HCT116 (cell line): ENCODE results near the gene KLHL6. TPM values are rescaled to one million over a fixed set of nuclear protein-coding genes. Genes with fewer than 3 reads are reported as not detected.

ENCODE experiments used
- ATAC-seq: fragments of 200-7000 bp; cut with Tn5 transposase; 2 replicates; pipeline ENCODE4 v1.9.1; 2020; ENCODE audit warnings: mild to moderate bottlenecking, moderate library complexity
- BruUV-seq: library from RNA; stranded (reverse); fragments of 400-500 nt; replicated peaks from 2 replicates; lab custom pipeline; 2021; lab: Mats Ljungman, UMichigan
- CTCF ChIA-PET: fragments of 300-600 bp; sonication (Branson Sonifier 250); formaldehyde crosslinking; loops from one replicate; lab custom pipeline; 2021; ENCODE audit warnings: antibody characterized with exemption; lab: Charles Lee
- POLR2A ChIA-PET: fragments of 300-600, 350-600 bp; sonication (Branson Sonifier 250); formaldehyde crosslinking; loops from one replicate; lab custom pipeline; 2021; ENCODE audit warnings: antibody characterized with exemption; lab: Charles Lee
- RAD21 ChIA-PET, 2 experiments: fragments of 300-600 bp; sonication (Branson Sonifier 250); formaldehyde crosslinking; loops; one replicate each; lab custom pipeline; 2023; ENCODE audit warnings: low total read pairs in 2 of 2; ENCODE audit not compliant: uncharacterized antibody in 2 of 2, unreplicated experiment in 2 of 2, low non-redundant PET in 1 of 2; lab: Charles Lee
- DNase-seq: peaks from one replicate; pipeline ENCODE4 v3.0.0-alpha.2; 2010; ENCODE audit warnings: low read depth, low spot score
- H2AFZ ChIP-seq: fragments of 200-600 bp; shearing (Covaris generic), sonication (generic); 2 replicates; pipeline ENCODE4 v1.6.1; 2017; ENCODE audit warnings: low read depth, mixed run types, mixed read lengths, antibody characterized with exemption, low read length; ENCODE audit not compliant: poor library complexity, severe bottlenecking
- H3K27ac ChIP-seq: 2 replicates; pipeline ENCODE4 v1.5.1; 2012; ENCODE audit warnings: low read depth, low read length
- H3K27me3 ChIP-seq: fragments of 200-600 bp; sonication (generic); 2 replicates; pipeline ENCODE4 v1.6.1; 2016; ENCODE audit warnings: mixed run types, low read length, mixed read lengths; ENCODE audit not compliant: insufficient read depth
- H3K36me3 ChIP-seq, 2 experiments: fragments of 200-500 bp in 1 of 2; fragments of 200-600 bp in 1 of 2; sonication (Bioruptor generic) in 1 of 2; sonication (generic) in 1 of 2; 2 replicates each; pipeline versions ENCODE4 v1.5.1 to v1.6.1; 2014 to 2016; ENCODE audit warnings: low read length in 2 of 2, inconsistent platforms in 1 of 2, mixed read lengths in 1 of 2, mixed run types in 1 of 2; ENCODE audit not compliant: insufficient read depth in 2 of 2, control insufficient read depth in 1 of 2
- H3K4me1 ChIP-seq, 2 experiments: fragments of 200-600 bp in 1 of 2; sonication (generic) in 1 of 2; 2 replicates each; pipeline versions ENCODE4 v1.5.1 to v1.6.1; 2012 to 2017; ENCODE audit warnings: low read length in 2 of 2, inconsistent platforms in 1 of 2, mild to moderate bottlenecking in 1 of 2, mixed read lengths in 1 of 2, mixed run types in 1 of 2, moderate library complexity in 1 of 2; ENCODE audit not compliant: insufficient read depth in 2 of 2, control insufficient read depth in 1 of 2
- H3K4me2 ChIP-seq: fragments of 200-600 bp; sonication (generic); 2 replicates; pipeline ENCODE4 v1.6.1; 2017; ENCODE audit warnings: mixed run types, low read length, mixed read lengths
- H3K4me3 ChIP-seq, 2 experiments: fragments of 200-600 bp in 1 of 2; sonication (generic) in 1 of 2; replicated peaks in 1 of 2; 2 replicates each; pipeline ENCODE4 v1.5.1; 2011 to 2016; ENCODE audit warnings: low read length in 2 of 2, control low read depth in 1 of 2, low read depth in 1 of 2, mild to moderate bottlenecking in 1 of 2, mixed read lengths in 1 of 2, mixed run types in 1 of 2
- H3K79me2 ChIP-seq: fragments of 200-600 bp; sonication (generic); 2 replicates; pipeline ENCODE4 v1.6.1; 2017; ENCODE audit warnings: mild to moderate bottlenecking, mixed run types, low read length, moderate library complexity, mixed read lengths; ENCODE audit not compliant: insufficient read depth
- H3K9ac ChIP-seq: fragments of 200-600 bp; sonication (generic); 2 replicates; pipeline ENCODE4 v1.6.1; 2016; ENCODE audit warnings: low read length, mixed read lengths
- H3K9me2 ChIP-seq: fragments of 200-600 bp; sonication (generic), shearing (Covaris generic); 2 replicates; pipeline ENCODE4 v1.6.1; 2017; ENCODE audit warnings: mixed run types, mild to moderate bottlenecking, moderate library complexity; ENCODE audit not compliant: insufficient read depth
- H3K9me3 ChIP-seq, 2 experiments: fragments of 200-500 bp in 1 of 2; fragments of 200-600 bp in 1 of 2; sonication (Bioruptor generic) in 1 of 2; sonication (generic) in 1 of 2; 2 replicates each; pipeline ENCODE4 v1.6.1; 2014 to 2017; ENCODE audit warnings: low read length in 2 of 2, mixed read lengths in 2 of 2, inconsistent platforms in 1 of 2, low read depth in 1 of 2, mild to moderate bottlenecking in 1 of 2, mixed run types in 1 of 2, moderate library complexity in 1 of 2; ENCODE audit not compliant: control insufficient read depth in 1 of 2, insufficient read depth in 1 of 2
- H4K20me1 ChIP-seq: fragments of 200-600 bp; sonication (generic), shearing (Covaris generic); 2 replicates; pipeline ENCODE4 v1.6.1; 2017; ENCODE audit warnings: mixed run types, mild to moderate bottlenecking, moderate library complexity; ENCODE audit not compliant: insufficient read depth
- ATF3 ChIP-seq: IDR thresholded peaks from 2 replicates; pipeline ENCODE4 v1.6.1; 2012
- CBX3 ChIP-seq: IDR thresholded peaks from 2 replicates; pipeline ENCODE4 v1.6.1; 2012; ENCODE audit warnings: low read depth
- EGR1 ChIP-seq: IDR thresholded peaks from 2 replicates; pipeline ENCODE4 v1.6.1; 2012; ENCODE audit warnings: low read depth
- ELF1 ChIP-seq: IDR thresholded peaks from 2 replicates; pipeline ENCODE4 v1.6.1; 2012; ENCODE audit warnings: low read depth, borderline replicate concordance
- EZH2 ChIP-seq: fragments of 200-600 bp; sonication (generic); IDR thresholded peaks from 2 replicates; pipeline ENCODE4 v1.6.1; 2017; ENCODE audit warnings: antibody characterized with exemption, mixed run types
- EZH2phosphoT487 ChIP-seq: fragments of 200-600 bp; IDR thresholded peaks from 2 replicates; pipeline ENCODE4 v1.6.1; 2018; ENCODE audit warnings: antibody characterized with exemption, borderline replicate concordance
- FOSL1 ChIP-seq: IDR thresholded peaks from 2 replicates; pipeline ENCODE4 v1.6.1; 2012; ENCODE audit warnings: low read depth
- JUND ChIP-seq: IDR thresholded peaks from 2 replicates; pipeline ENCODE4 v1.6.1; 2012
- POLR2A ChIP-seq: IDR thresholded peaks from 2 replicates; pipeline ENCODE4 v1.7.0; 2011; ENCODE audit warnings: borderline replicate concordance; ENCODE audit not compliant: insufficient read depth, insufficient read length; ENCODE audit errors: extremely low read depth
- RAD21 ChIP-seq: IDR thresholded peaks from 2 replicates; pipeline ENCODE4 v1.6.1; 2012; ENCODE audit warnings: low read depth, mild to moderate bottlenecking
- SIN3A ChIP-seq: IDR thresholded peaks from 2 replicates; pipeline ENCODE4 v1.6.1; 2012; ENCODE audit warnings: low read depth
- SRF ChIP-seq: IDR thresholded peaks from 2 replicates; pipeline ENCODE4 v1.6.1; 2012; ENCODE audit warnings: low read depth
- YY1 ChIP-seq: IDR thresholded peaks from 2 replicates; pipeline ENCODE4 v1.6.1; 2011; ENCODE audit warnings: low read length, low read depth, moderate library complexity, mild to moderate bottlenecking; ENCODE audit not compliant: insufficient replicate concordance; ENCODE audit errors: extremely low read depth
- ZFX ChIP-seq: fragments of 450-650 bp; IDR thresholded peaks from 2 replicates; pipeline ENCODE4 v1.6.1; 2017
- ZNF274 ChIP-seq: fragments of 200-500 bp; sonication (Bioruptor generic); IDR thresholded peaks from 2 replicates; pipeline ENCODE4 v1.6.1; 2014; ENCODE audit warnings: mild to moderate bottlenecking, low read depth, low read length, inconsistent platforms
- intact Hi-C: fragments of 100-400 bp; cut with micrococcal nuclease; formaldehyde crosslinking; loops from 2 replicates; pipeline ENCODE4 v1.10.0; 2022
- total RNA-seq: library from RNA; stranded (reverse); gene quantifications from one replicate; pipeline ENCODE4 v1.2.1, GENCODE V29; 2021; ENCODE audit not compliant: unreplicated experiment

The KLHL6 gene
- total RNA-seq, 1 experiment from 2014 or later: 0.15 TPM

- no peaks in the 10 kb centered on the region for H3K9me2 ChIP-seq
- no peak overlapping the region for H3K4me3 ChIP-seq
- CTCF ChIA-PET: no interaction called here
- intact Hi-C loops: no loop called here
- H2AFZ ChIP-seq: no peak overlapping the region
- TF ChIP-seq EGR1 (no peak), CBX3 (no peak), POLR2A (no peak), SIN3A (no peak), YY1 (no peak), FOSL1 (no peak), EZH2phosphoT487 (no peak), ZFX (no peak), ZNF274 (no peak)
- TF ChIP-seq, all 23 proteins: peak for 0
- DNase-seq (no peak), ATAC-seq (no peak)
- POLR2A ChIA-PET: no interaction called here
- Histone ChIP-seq H3K36me3 (no peaks in the 10 kb centered on the region), H4K20me1 (no peaks in the 10 kb centered on the region), H3K9me3 (no peaks in the 10 kb centered on the region), H3K4me1 (no peaks in the 10 kb centered on the region), H3K27ac (no peak overlapping the region), H3K9ac (no peak overlapping the region), H3K4me2 (no peak overlapping the region), H3K27me3 (no peaks in the 10 kb centered on the region), H3K79me2 (no peaks in the 10 kb centered on the region)
- BruUV-seq: no TSS peak
- RAD21 ChIA-PET: no interaction called here
These were observed 14.8 kb downstream of the KLHL6 start for GRCh38 chr3:183540501-183541234.

- H3K27me3 ChIP-seq: no peaks in the 10 kb centered on the region
- no peak overlapping the region for H2AFZ ChIP-seq
- no TSS peak for BruUV-seq
- ChIA-PET POLR2A (no interaction called here), CTCF (no interaction called here), RAD21 (no interaction called here)
- no peak overlapping the region for H3K4me3 ChIP-seq
- no peaks in the 10 kb centered on the region for H3K79me2 ChIP-seq
- H3K9me3 ChIP-seq: no peaks in the 10 kb centered on the region
- H3K4me2 ChIP-seq: no peak overlapping the region
- H3K36me3 ChIP-seq: no peaks in the 10 kb centered on the region
- no peak for DNase-seq
- H3K4me1 ChIP-seq: no peaks in the 10 kb centered on the region
- no peaks in the 10 kb centered on the region for H4K20me1 ChIP-seq
- no peak overlapping the region for H3K9ac ChIP-seq
- no peaks in the 10 kb centered on the region for H3K9me2 ChIP-seq
- no peak for ATAC-seq
- intact Hi-C loops: no loop called here
- H3K27ac ChIP-seq: no peak overlapping the region
- TF ChIP-seq JUND (no peak), POLR2A (no peak), SRF (no peak), ELF1 (no peak), EZH2phosphoT487 (no peak), FOSL1 (no peak), CBX3 (no peak), ATF3 (no peak), RAD21 (no peak), EZH2 (no peak)
These were observed 15.7 kb downstream of the KLHL6 start for GRCh38 chr3:183539811-183540210.
